ENCODE data around the gene DSP. TPM values are rescaled to one million over a fixed set of nuclear protein-coding genes. Genes with fewer than 3 reads are reported as not detected.
A peak's percentile ranks its signal among the peaks of the same experiment; 100 is the strongest.

Gene DSP
- total and polyA plus RNA-seq, 10 of the 15 experiments (the other 5 are each of a cell fraction or from before 2014, with no cell fraction given) = under 0.01 to 0.36 (median 0.04) TPM; not detected in 4

- SMC1A ChIA-PET (ENCODE audit: uncharacterized antibody, unreplicated experiment) = interaction anchor here (0.6 to 1.9 kb wide), 6 partner anchors 10 to 313 kb away, joined by 3 to 10 read pairs (median 4); partner anchors contain the start of genes CAGE1 and RIOK1
- RAD21 ChIA-PET (ENCODE audit: unreplicated experiment) = interaction anchor here (0.5 to 1.5 kb wide), 4 partner anchors 200 to 327 kb away, joined by 3 to 9 read pairs (median 3); partner anchors contain the start of genes CAGE1 and RIOK1
- no TSS peak for BruUV-seq (replicated peaks)
- peak; percentile 73 for DNase-seq (ENCODE audit: low read depth, low spot score)
- Histone ChIP-seq H3K27ac (ENCODE audit: control insufficient read depth, insufficient read depth) (peak within 1 kb of the TSS; percentile 55), H3K36me3 (ENCODE audit: control insufficient read depth in 2 of 2, insufficient read depth in 2 of 2, low read length in 1 of 2) (no peaks in the 10 kb centered on the region; a peak in 2 of 4 replicates), H3K4me1 (ENCODE audit: control insufficient read depth, insufficient read depth, low read length) (peaks cover 3% of the 10 kb centered on the region; the same call in 1 of the 2 replicates), H3K4me3 (peak within 1 kb of the TSS; percentile 73), H3K27me3 (replicated peaks in 1 of 2; ENCODE audit: control insufficient read depth in 2 of 2, insufficient read depth in 2 of 2, low read length in 1 of 2) (no peaks in the 10 kb centered on the region), H4K20me1 (ENCODE audit: control insufficient read depth, insufficient read depth) (no peaks in the 10 kb centered on the region), H2AFZ (ENCODE audit: control insufficient read depth, low read depth, low read length) (peak within 1 kb of the TSS; percentile 96), H3K4me2 (ENCODE audit: control insufficient read depth, insufficient read depth) (peak within 1 kb of the TSS; percentile 87), H3K9ac (ENCODE audit: control insufficient read depth, insufficient read depth, low read length) (peak within 1 kb of the TSS; percentile 69), H3K9me3 (replicated peaks; ENCODE audit: control insufficient read depth, insufficient read depth, low read length) (no peaks in the 10 kb centered on the region), H3K79me2 (ENCODE audit: control insufficient read depth, insufficient read depth, low read length) (peaks cover 24% of the 10 kb centered on the region)
- WGBS (ENCODE audit: insufficient coverage, insufficient replicate concordance, low lambda C conversion rate, missing lambda C conversion rate) = under 1% methylated on average over 68 of the region's 72 CpGs
- ATAC-seq = peak; percentile 100
- peak; percentile 94 for FAIRE-seq
- POLR2A ChIA-PET = interaction anchor here (0.9 to 1.7 kb wide), 8 partner anchors 10 to 795 kb away, joined by 3 to 6 read pairs (median 3); partner anchors contain the start of genes CAGE1 and RIOK1
- in situ Hi-C loops (cut with MboI) (no loop called here), intact Hi-C loops (cut with micrococcal nuclease; ENCODE audit: unreplicated experiment) (loop anchor here (10.0 kb wide), 1 partner anchor 195 kb away; no protein-coding TSS in a partner anchor)
- CTCF ChIA-PET = interaction anchor here (1.0 to 1.5 kb wide), 3 partner anchors 10 to 313 kb away, joined by 6 to 8 read pairs (median 8); no protein-coding TSS in a partner anchor
- TF ChIP-seq YY1 (IDR thresholded peaks at IDR 0.05; ENCODE audit: low read depth, low read length) (peak; percentile 81), STAT1 (conservative IDR thresholded peaks at IDR 0.05) (no peak), PAX8 (IDR thresholded peaks at IDR 0.05) (no peak), EED (IDR thresholded peaks at IDR 0.05; ENCODE audit: low read depth) (no peak), CREM (IDR thresholded peaks at IDR 0.05; ENCODE audit: low read depth) (no peak), NFYB (IDR thresholded peaks at IDR 0.05; ENCODE audit: insufficient read depth, low read depth, low read length) (peak; percentile 89), USF1 (IDR thresholded peaks at IDR 0.05; ENCODE audit: borderline replicate concordance, extremely low read length, insufficient read depth, low read depth, low read length) (peak; percentile 92), ESRRA (IDR thresholded peaks at IDR 0.05; ENCODE audit: low read length) (no peak), ZNF687 (IDR thresholded peaks at IDR 0.05) (peak; percentile 68), IKZF1 (conservative IDR thresholded peaks at IDR 0.05) (peak; percentile 48; the same call in 1 of the 2 replicates), BHLHE40 (IDR thresholded peaks at IDR 0.05; ENCODE audit: borderline replicate concordance in 1 of 2, low read depth in 2 of 2, low read length in 1 of 2) (peak in 1 of 2 experiments; percentile 77; a peak in 1 of 4 replicates), MXI1 (IDR thresholded peaks at IDR 0.05; ENCODE audit: low read depth, low read length) (no peak; the same call in 1 of the 2 replicates), POLR2AphosphoS5 (IDR thresholded peaks at IDR 0.05; ENCODE audit: low read length) (peak; percentile 84), RAD51 (IDR thresholded peaks at IDR 0.05) (peak; percentile 94), GATAD2B (conservative IDR thresholded peaks at IDR 0.05; ENCODE audit: low read depth) (peak; percentile 59; the same call in 1 of the 2 replicates), KDM1A (IDR thresholded peaks at IDR 0.05; ENCODE audit: borderline replicate concordance) (no peak), ZNF384 (IDR thresholded peaks at IDR 0.05; ENCODE audit: borderline replicate concordance, low read depth, low read length) (no peak), TAF1 (IDR thresholded peaks at IDR 0.05; ENCODE audit: borderline replicate concordance, low read depth, low read length) (peak; percentile 76; the same call in 1 of the 2 replicates)
These were observed 48.8 kb downstream of the DSP start, which contains the start of gene SNRNP48 for GRCh38 chr6:7589949-7590917. Gene SNRNP48 (plus strand): TSS chr6:7590198. CDS start chr6:7590258, 60 bp downstream.
